PC-9 (cell line): ENCODE data around the gene ANK2. TPM values are rescaled to one million over a fixed set of nuclear protein-coding genes. Genes with fewer than 3 reads are reported as not detected.

Source experiments
- BruUV-seq: library from RNA; stranded (reverse); fragments of 400-500 nt; replicated peaks from 2 replicates; lab custom pipeline; 2021; lab: Mats Ljungman, UMichigan
- CTCF ChIA-PET: fragments of 300-600 bp; sonication (Branson Sonifier 250); formaldehyde crosslinking; loops from one replicate; lab custom pipeline; 2022; ENCODE audit warnings: antibody characterized with exemption; lab: Charles Lee
- POLR2A ChIA-PET: fragments of 300-600 bp; sonication (Branson Sonifier 250); formaldehyde crosslinking; loops from one replicate; lab custom pipeline; 2022; ENCODE audit warnings: antibody characterized with exemption; ENCODE audit not compliant: unreplicated experiment; lab: Charles Lee
- DNase-seq, 2 experiments: peaks; one replicate each; pipeline versions ENCODE4 v3.0.0 to v3.0.0-alpha.2; 2015 to 2022; ENCODE audit warnings: mixed read lengths in 1 of 2
- H2AFZ ChIP-seq: fragments of 200-600 bp; sonication (generic); 2 replicates; pipeline ENCODE4 v1.8.1; 2017; ENCODE audit warnings: antibody characterized with exemption
- H3F3A ChIP-seq: fragments of 200-600 bp; sonication (generic); 2 replicates; pipeline ENCODE4 v1.8.1; 2017; ENCODE audit warnings: antibody characterized with exemption, mild to moderate bottlenecking, low read depth; ENCODE audit not compliant: insufficient read depth
- H3K27ac ChIP-seq: fragments of 200-600 bp; sonication (generic); 2 replicates; pipeline ENCODE4 v1.6.1; 2016; ENCODE audit warnings: mixed run types
- H3K27me3 ChIP-seq: fragments of 200-600 bp; sonication (generic); 2 replicates; pipeline ENCODE4 v1.6.1; 2016; ENCODE audit warnings: low read depth, mixed run types; ENCODE audit not compliant: insufficient read depth
- H3K36me3 ChIP-seq: fragments of 200-600 bp; sonication (generic); 2 replicates; pipeline ENCODE4 v1.6.1; 2016; ENCODE audit warnings: low read depth, mixed run types
- H3K4me1 ChIP-seq: fragments of 200-600 bp; sonication (generic); replicated peaks from 2 replicates; pipeline ENCODE4 v1.6.1; 2016; ENCODE audit warnings: mixed run types; ENCODE audit not compliant: insufficient read depth
- H3K4me2 ChIP-seq: fragments of 200-600 bp; sonication (generic); 2 replicates; pipeline ENCODE4 v1.6.1; 2017; ENCODE audit warnings: mixed run types
- H3K4me3 ChIP-seq: fragments of 200-600 bp; sonication (generic); 2 replicates; pipeline ENCODE4 v1.6.1; 2016; ENCODE audit warnings: mixed run types
- H3K79me2 ChIP-seq: fragments of 200-600 bp; sonication (generic); 2 replicates; pipeline ENCODE4 v1.6.1; 2017; ENCODE audit warnings: low read depth, mixed run types
- H3K9me2 ChIP-seq: fragments of 200-600 bp; sonication (generic); 2 replicates; pipeline ENCODE4 v1.8.1; 2017; ENCODE audit warnings: mild to moderate bottlenecking; ENCODE audit not compliant: insufficient read depth
- H3K9me3 ChIP-seq: fragments of 200-600 bp; sonication (generic); 2 replicates; pipeline ENCODE4 v1.8.1; 2016; ENCODE audit warnings: low read depth; ENCODE audit not compliant: insufficient read depth
- H4K20me1 ChIP-seq: fragments of 200-600 bp; sonication (generic); 2 replicates; pipeline ENCODE4 v1.8.1; 2017; ENCODE audit not compliant: insufficient read depth
- EZH2 ChIP-seq: fragments of 200-600 bp; sonication (generic); IDR thresholded peaks from 2 replicates; pipeline ENCODE4 v1.8.0; 2017; ENCODE audit warnings: antibody characterized with exemption, low read depth
- intact Hi-C: fragments of 100-400 bp; cut with micrococcal nuclease; formaldehyde crosslinking; loops from one replicate; pipeline ENCODE4 v1.10.0; 2022; ENCODE audit not compliant: unreplicated experiment
- total RNA-seq: library from RNA; stranded (reverse); gene quantifications from 2 replicates; pipeline ENCODE4 v1.2.3, GENCODE V29; 2021
- TF ChIP-seq, protein P1 (sequence below): fragments of 200-600 bp; sonication (generic); conservative IDR thresholded peaks from 2 replicates; pipeline ENCODE4 v1.6.1; 2017; ENCODE audit warnings: mixed run types, antibody characterized with exemption, mild to moderate bottlenecking, moderate library complexity

ANK2 gene
- total RNA-seq, 1 experiment from 2014 or later = 0.61 TPM

DNA sequence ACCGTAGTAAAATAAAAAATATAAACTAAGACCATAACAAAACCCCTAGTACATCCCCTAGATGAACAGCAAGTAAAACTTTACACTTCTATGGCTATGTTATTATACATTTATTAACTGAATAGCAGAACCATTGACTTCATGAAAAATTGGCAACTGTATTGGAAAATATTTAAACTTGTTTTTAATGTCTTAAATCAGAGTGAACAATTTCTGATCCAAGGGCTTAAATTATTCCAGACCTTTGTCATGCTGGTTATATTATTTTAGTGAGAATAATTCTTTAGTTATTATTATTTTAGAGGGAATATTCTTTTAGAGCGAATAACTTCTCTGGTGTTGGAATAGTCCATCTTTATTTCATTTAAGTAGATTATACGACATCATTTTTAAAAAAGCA lies 265.0 kb downstream of the ANK2 start:
- Histone ChIP-seq H3K9me2 (no peaks in the 10 kb centered on the region), H2AFZ (no peak overlapping the region), H3K4me3 (no peak overlapping the region), H4K20me1 (no peaks in the 10 kb centered on the region), H3K9me3 (no peaks in the 10 kb centered on the region), H3K36me3 (no peaks in the 10 kb centered on the region), H3K27ac (no peak overlapping the region), H3K79me2 (no peaks in the 10 kb centered on the region), H3K4me1 (no peaks in the 10 kb centered on the region), H3K27me3 (no peaks in the 10 kb centered on the region), H3K4me2 (no peak overlapping the region), H3F3A (no peaks in the 10 kb centered on the region)
- POLR2A ChIA-PET = no interaction called here
- CTCF ChIA-PET = no interaction called here
- no peak for TF ChIP-seq EZH2
- TF ChIP-seq, protein P1, sequence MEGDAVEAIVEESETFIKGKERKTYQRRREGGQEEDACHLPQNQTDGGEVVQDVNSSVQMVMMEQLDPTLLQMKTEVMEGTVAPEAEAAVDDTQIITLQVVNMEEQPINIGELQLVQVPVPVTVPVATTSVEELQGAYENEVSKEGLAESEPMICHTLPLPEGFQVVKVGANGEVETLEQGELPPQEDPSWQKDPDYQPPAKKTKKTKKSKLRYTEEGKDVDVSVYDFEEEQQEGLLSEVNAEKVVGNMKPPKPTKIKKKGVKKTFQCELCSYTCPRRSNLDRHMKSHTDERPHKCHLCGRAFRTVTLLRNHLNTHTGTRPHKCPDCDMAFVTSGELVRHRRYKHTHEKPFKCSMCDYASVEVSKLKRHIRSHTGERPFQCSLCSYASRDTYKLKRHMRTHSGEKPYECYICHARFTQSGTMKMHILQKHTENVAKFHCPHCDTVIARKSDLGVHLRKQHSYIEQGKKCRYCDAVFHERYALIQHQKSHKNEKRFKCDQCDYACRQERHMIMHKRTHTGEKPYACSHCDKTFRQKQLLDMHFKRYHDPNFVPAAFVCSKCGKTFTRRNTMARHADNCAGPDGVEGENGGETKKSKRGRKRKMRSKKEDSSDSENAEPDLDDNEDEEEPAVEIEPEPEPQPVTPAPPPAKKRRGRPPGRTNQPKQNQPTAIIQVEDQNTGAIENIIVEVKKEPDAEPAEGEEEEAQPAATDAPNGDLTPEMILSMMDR = no peak
- BruUV-seq = no TSS peak
- no peak for DNase-seq
- intact Hi-C loops = no loop called here

DNA sequence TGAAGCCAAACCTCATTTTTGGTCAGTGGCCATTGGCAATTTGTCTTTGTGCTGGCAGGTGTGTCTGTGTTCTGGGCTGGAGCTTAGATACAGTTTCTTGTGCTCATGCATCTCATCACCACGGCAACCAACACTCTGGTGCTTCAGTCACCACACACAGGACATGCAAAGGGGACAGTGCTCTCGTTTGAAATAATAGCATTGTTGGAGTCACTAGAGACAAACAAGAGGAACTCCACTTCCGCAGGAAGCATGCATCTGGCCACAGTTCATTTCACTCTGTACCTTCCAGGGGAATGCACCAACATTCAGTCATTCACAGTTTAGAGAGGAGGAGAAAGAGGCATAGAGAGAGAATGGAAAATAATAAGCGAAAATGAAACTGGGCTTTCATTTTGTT lies 267.4 kb downstream of the ANK2 start:
- Histone ChIP-seq H3K9me3 (no peaks in the 10 kb centered on the region), H3K79me2 (no peaks in the 10 kb centered on the region), H3K4me1 (no peaks in the 10 kb centered on the region), H4K20me1 (no peaks in the 10 kb centered on the region), H2AFZ (no peak overlapping the region), H3F3A (no peaks in the 10 kb centered on the region), H3K9me2 (no peaks in the 10 kb centered on the region), H3K27me3 (no peaks in the 10 kb centered on the region), H3K4me3 (no peak overlapping the region), H3K4me2 (no peak overlapping the region), H3K36me3 (no peaks in the 10 kb centered on the region), H3K27ac (no peak overlapping the region)
- no peak for TF ChIP-seq EZH2
- TF ChIP-seq, protein P1 = no peak
- intact Hi-C loops = no loop called here
- POLR2A ChIA-PET = no interaction called here
- no peak for DNase-seq
- BruUV-seq = no TSS peak
- CTCF ChIA-PET = no interaction called here

DNA sequence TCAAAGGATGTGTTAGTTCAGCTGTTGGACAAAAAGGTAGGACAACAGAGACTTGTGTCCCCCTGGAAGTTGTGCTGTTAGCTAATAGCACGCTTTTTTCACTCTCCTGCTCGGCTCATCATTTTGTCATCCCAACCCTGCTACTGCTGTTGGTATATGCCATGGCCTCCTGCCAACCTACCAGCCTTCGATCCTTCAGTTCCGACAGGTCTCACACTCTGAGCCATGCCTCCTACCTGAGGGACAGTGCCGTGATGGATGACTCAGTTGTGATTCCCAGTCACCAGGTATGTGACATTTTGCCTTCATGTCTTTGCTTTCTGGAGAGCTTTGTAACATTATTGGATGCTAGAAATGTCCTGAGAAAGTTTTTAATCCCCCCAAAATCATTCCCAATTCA lies 268.1 kb downstream of the ANK2 start:
- H3K27me3 ChIP-seq = no peaks in the 10 kb centered on the region
- POLR2A ChIA-PET = no interaction called here
- BruUV-seq = no TSS peak

More for the DNA sequence above, 268.1 kb downstream of the ANK2 start:
- Histone ChIP-seq H4K20me1 (no peaks in the 10 kb centered on the region), H3K4me3 (no peak overlapping the region), H3F3A (no peaks in the 10 kb centered on the region), H3K27ac (no peak overlapping the region), H3K36me3 (no peaks in the 10 kb centered on the region), H3K9me2 (no peaks in the 10 kb centered on the region), H3K9me3 (no peaks in the 10 kb centered on the region), H3K4me1 (no peaks in the 10 kb centered on the region), H2AFZ (no peak overlapping the region), H3K79me2 (no peaks in the 10 kb centered on the region), H3K4me2 (no peak overlapping the region)
- CTCF ChIA-PET = no interaction called here
- DNase-seq = no peak
- intact Hi-C loops = no loop called here
- TF ChIP-seq, protein P1 = no peak
- TF ChIP-seq EZH2 = no peak
